Mesothelial cell of epicardium (in vitro differentiated cells): Measurements from ENCODE around the gene ELMO1. TPM values are rescaled to one million over a fixed set of nuclear protein-coding genes. Genes with fewer than 3 reads are reported as not detected.

Experiments
- DNase-seq, 2 experiments: peaks; one replicate each; pipeline ENCODE4 v3.0.0; 2021; ENCODE audit warnings: low spot score in 2 of 2; ENCODE audit not compliant: unreplicated experiment in 2 of 2
- H3K27ac Mint-ChIP-seq: 2 replicates; pipeline ENCODE4 v1.8.0; 2021; ENCODE audit warnings: mixed read lengths
- H3K27me3 Mint-ChIP-seq: 2 replicates; pipeline ENCODE4 v1.8.0; 2021; ENCODE audit warnings: low read depth, mixed read lengths
- H3K36me3 Mint-ChIP-seq: 2 replicates; pipeline ENCODE4 v1.8.0; 2021; ENCODE audit warnings: mixed read lengths
- H3K4me1 Mint-ChIP-seq: 2 replicates; pipeline ENCODE4 v1.8.0; 2021; ENCODE audit warnings: mixed read lengths
- H3K4me3 Mint-ChIP-seq: 2 replicates; pipeline ENCODE4 v1.8.0; 2021; ENCODE audit warnings: mild to moderate bottlenecking, moderate library complexity, mixed read lengths
- H3K9me3 Mint-ChIP-seq: 2 replicates; pipeline ENCODE4 v1.8.0; 2021; ENCODE audit warnings: mixed read lengths
- total RNA-seq: library from RNA; stranded (reverse); gene quantifications from 3 replicates; pipeline ENCODE4 v1.2.1, GENCODE V29; 2021
- TF ChIP-seq, protein P1 (sequence below): fragments of 200-600 bp; sonication (generic); IDR thresholded peaks from one replicate; pipeline ENCODE4 v1.5.0; 2021; ENCODE audit warnings: antibody characterized with exemption; ENCODE audit not compliant: unreplicated experiment

ELMO1 gene
- total RNA-seq, 1 donor from 2014 or later, result 9.6 TPM

DNA sequence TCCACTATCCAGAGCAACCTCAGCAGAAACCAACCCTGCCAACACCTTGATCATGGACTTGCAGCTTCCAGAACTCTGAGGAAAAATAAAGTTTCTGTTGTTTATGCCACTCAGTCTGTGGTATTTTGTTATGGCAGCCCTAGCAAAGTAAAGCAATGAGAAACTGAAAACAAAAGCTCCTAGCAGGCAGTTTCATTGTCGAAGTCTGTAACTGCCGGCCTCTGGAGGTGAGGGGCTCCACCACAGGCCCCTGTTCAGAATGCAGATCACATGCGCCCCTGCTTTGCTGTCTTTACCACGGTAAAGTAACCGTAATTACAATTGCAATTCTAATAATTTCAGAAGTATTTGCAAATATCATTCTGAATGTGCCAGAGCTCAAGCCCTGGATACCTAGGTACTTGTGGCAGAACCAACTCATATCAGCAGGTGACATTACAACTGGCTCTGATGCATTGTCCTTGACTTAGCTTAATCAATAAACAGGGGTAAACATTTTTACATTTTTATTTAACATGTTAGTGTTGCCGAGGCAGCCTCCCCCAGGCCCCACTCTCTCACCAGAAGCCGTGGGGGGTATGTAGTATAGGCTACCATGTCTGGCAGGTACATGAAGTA lies 193.2 kb downstream of the ELMO1 start:
- Mint-ChIP-seq H3K36me3 (no peaks in the 10 kb centered on the region), H3K4me1 (no peaks in the 10 kb centered on the region), H3K27me3 (peaks cover 2% of the 10 kb centered on the region), H3K4me3 (no peak overlapping the region), H3K9me3 (peaks cover 6% of the 10 kb centered on the region), H3K27ac (no peak overlapping the region)
- DNase-seq, result no peak
- TF ChIP-seq, protein P1, sequence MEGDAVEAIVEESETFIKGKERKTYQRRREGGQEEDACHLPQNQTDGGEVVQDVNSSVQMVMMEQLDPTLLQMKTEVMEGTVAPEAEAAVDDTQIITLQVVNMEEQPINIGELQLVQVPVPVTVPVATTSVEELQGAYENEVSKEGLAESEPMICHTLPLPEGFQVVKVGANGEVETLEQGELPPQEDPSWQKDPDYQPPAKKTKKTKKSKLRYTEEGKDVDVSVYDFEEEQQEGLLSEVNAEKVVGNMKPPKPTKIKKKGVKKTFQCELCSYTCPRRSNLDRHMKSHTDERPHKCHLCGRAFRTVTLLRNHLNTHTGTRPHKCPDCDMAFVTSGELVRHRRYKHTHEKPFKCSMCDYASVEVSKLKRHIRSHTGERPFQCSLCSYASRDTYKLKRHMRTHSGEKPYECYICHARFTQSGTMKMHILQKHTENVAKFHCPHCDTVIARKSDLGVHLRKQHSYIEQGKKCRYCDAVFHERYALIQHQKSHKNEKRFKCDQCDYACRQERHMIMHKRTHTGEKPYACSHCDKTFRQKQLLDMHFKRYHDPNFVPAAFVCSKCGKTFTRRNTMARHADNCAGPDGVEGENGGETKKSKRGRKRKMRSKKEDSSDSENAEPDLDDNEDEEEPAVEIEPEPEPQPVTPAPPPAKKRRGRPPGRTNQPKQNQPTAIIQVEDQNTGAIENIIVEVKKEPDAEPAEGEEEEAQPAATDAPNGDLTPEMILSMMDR, result no peak

DNA sequence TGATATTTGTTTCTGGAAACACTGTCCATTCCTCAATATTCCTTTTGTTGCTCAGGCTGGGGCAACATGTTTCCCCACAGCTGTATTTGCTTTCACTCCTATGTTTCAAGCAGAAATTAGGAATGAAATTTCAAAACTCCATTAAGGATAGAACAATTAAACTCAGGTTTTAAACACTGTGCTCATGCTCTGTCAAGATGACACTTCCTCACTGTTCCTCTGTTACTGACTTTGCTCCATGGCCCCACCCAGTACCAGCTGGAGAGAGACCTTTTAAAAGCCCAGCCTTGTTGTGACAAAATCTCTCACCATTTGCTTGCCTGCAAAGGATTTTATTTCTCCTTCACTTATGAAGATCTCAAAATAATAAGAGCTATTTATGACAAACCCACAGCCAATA lies 197.4 kb downstream of the ELMO1 start:
- Mint-ChIP-seq H3K4me3 (no peak overlapping the region), H3K27ac (no peak overlapping the region), H3K4me1 (peaks cover 5% of the 10 kb centered on the region), H3K9me3 (peaks cover 6% of the 10 kb centered on the region), H3K27me3 (no peaks in the 10 kb centered on the region), H3K36me3 (no peaks in the 10 kb centered on the region)
- DNase-seq, result no peak
- TF ChIP-seq, protein P1, result no peak

DNA sequence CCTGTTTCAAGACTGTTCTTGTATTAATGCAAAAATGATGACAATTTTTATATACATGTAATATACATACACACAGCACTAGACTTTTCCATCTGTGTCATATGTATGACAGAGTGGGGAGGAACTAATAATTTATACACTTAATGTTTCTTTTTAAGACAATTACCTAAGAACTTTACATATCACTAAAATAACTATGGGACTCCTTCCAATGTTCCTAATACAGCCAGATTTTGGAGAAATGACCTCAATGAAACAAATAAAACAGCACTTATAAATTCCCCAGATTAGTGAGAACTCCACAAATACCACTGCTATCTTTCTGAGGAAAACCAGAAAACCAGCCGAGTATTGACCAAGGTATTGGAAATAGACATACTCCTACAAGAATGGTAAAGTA lies 199.4 kb downstream of the ELMO1 start:
- Mint-ChIP-seq H3K4me1 (peaks cover 5% of the 10 kb centered on the region), H3K4me3 (no peak overlapping the region), H3K36me3 (no peaks in the 10 kb centered on the region), H3K27me3 (no peaks in the 10 kb centered on the region), H3K9me3 (peaks cover 6% of the 10 kb centered on the region), H3K27ac (no peak overlapping the region)
- no peak for DNase-seq
- TF ChIP-seq, protein P1, result no peak

DNA sequence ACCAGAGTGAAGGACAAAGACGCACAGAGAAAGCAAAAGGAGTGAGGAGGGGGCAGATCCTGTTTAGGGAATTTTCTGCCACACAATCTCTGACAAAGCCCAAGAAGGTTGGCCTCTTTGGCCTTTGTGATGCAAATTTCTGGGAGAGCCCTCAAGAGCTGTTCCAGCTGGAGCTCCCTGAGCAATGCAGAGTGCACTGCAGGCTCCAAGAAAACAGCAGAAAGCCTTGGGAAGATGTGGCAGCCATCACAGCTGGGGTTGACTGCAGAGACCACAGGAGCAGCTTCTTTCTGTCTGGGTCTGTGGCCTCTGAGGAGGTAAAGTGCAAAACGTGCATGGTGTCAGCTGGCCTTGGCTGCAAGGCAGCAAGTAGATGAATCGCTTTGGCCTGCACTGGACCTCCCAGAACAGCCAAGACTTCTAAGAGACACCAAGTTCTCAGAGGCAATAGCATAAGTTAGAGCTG lies 200.2 kb downstream of the ELMO1 start:
- Mint-ChIP-seq H3K27me3 (no peaks in the 10 kb centered on the region), H3K36me3 (no peaks in the 10 kb centered on the region), H3K27ac (peak overlapping the region; percentile 28), H3K4me1 (peaks cover 5% of the 10 kb centered on the region), H3K9me3 (peaks cover 6% of the 10 kb centered on the region), H3K4me3 (no peak overlapping the region)
- DNase-seq, result no peak
- TF ChIP-seq, protein P1, result no peak

DNA sequence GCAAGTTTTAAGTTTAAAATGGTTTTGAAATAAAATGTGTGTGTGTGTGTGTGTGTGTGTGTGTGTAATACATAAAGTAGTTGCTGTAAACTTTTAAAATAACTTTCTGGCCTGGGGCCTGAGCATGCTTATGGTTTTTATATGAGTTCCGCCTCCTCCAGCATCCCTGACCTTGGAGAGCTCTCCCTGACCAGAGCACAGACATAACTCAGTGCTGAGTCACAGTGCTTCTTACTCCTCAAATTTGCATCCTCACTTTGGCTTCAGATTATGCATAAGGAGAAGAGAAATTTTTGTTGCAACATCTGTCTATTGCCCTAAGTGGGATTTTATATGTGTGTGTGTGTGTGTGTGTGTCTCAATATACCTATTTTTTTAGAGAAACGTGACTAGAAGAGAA lies 200.8 kb downstream of the ELMO1 start:
- Mint-ChIP-seq H3K4me3 (no peak overlapping the region), H3K36me3 (no peaks in the 10 kb centered on the region), H3K27me3 (no peaks in the 10 kb centered on the region), H3K9me3 (peaks cover 5% of the 10 kb centered on the region), H3K4me1 (peaks cover 5% of the 10 kb centered on the region), H3K27ac (peak overlapping the region; percentile 28)
- TF ChIP-seq, protein P1, result no peak
- DNase-seq, result no peak
